ENCODE data around the gene ALDH16A1.

ALDH16A1 gene

DNA sequence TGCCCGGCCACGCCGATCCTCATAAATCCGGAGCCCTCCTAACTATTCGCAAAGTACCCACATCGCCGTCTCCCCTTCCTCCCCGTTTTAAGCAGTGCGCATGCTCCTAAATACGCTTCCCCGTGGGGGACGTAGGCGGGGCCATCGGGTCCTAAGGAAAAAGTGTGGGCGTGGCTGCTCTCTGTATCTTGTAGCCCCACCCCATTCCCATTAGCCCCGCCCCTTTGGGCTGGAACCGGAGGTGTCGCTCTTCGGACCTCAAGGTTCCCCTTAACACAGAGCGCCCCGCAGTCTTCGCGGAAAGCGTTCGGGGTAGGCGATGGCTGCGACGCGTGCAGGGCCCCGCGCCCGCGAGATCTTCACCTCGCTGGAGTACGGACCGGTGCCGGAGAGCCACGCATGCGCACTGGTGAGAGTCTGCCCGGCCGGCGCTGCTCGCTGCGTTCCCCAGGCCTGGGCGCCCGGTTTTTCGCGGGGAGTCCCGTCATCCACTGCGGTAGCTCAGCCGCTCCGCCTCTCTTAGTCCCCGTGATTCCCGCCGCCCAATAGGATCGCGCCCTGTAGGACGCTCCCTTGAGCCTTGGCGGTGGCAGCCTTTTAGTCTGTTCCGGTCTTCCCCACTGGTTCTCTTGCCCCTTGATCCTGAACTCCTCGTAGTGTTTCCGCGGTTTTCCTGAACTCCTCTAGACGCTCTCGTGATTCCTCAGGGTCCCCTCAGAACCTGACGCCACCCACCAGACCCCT, at the start of gene ALDH16A1:
Gene ALDH16A1, plus strand, starts transcription at position 213 of the 744 bp plus-strand sequence. Its CDS starts 107 bp downstream, at position 320.
- peak; percentile 95 for DNase-seq (ENCODE audit: low spot score)
- TF ChIP-seq, protein P1, sequence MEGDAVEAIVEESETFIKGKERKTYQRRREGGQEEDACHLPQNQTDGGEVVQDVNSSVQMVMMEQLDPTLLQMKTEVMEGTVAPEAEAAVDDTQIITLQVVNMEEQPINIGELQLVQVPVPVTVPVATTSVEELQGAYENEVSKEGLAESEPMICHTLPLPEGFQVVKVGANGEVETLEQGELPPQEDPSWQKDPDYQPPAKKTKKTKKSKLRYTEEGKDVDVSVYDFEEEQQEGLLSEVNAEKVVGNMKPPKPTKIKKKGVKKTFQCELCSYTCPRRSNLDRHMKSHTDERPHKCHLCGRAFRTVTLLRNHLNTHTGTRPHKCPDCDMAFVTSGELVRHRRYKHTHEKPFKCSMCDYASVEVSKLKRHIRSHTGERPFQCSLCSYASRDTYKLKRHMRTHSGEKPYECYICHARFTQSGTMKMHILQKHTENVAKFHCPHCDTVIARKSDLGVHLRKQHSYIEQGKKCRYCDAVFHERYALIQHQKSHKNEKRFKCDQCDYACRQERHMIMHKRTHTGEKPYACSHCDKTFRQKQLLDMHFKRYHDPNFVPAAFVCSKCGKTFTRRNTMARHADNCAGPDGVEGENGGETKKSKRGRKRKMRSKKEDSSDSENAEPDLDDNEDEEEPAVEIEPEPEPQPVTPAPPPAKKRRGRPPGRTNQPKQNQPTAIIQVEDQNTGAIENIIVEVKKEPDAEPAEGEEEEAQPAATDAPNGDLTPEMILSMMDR (IDR thresholded peaks at IDR 0.05; ENCODE audit: extremely low read depth, missing control alignments), result no peak

DNA sequence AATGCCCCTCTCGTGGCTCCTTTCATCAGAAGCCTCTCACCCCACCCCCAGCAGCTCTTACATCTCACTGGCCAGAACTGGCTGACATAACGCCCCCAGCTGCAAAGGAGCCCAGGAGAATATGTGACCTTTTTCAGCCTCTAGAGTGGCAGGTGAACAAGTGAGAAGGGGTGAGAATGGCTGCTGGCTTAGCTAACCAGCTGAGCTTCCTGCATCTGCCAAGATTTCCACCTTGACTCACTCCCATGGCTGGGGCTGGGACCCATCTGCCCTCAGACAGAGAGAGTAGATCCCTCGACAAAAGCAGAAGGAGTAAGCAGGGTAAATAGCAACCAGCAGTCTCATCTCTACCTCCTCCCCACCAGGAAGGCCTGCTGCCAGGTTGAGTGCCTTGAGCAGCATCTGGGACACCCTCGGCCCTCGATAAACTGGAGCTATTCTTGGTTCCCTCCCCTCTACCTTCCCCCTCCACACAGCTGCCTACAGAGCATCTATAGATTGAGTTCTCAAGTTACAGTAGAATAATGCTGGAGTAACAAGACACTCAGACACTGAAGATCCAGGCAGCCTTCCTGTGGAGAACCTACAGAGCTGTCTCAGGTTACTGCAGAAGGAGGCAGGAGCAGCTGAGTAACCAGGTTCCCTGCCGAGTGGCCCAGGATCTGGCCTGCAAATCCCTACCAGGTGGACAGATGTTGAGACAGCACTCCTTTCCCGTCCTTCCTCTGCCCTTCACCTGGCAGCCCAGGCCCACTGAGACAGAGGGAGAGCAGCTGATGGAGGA, 49.4 kb upstream of the ALDH16A1 start:
- DNase-seq (ENCODE audit: low spot score), result no peak

DNA sequence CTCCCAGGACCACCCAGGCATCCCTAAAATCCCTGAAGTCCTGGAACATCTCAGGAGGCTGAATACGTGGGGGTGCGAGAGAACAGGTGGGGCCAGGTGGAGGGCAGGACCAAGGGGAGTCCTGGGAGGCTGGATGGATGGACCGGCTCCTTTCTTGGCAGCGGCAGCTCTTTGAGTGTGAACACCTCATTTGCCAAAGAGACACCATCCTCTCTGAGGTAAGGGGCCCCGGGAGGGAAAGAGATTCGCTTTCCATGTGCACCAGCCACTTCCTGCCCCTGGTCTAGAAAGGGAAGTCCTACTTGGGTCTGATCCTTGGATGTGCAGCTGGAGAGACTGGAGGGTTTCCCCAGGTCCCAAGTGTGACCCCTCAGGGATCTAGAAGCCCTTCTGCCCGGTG, 45.9 kb upstream of the ALDH16A1 start:
- no peak for DNase-seq (ENCODE audit: low spot score)
- TF ChIP-seq, protein P1 (IDR thresholded peaks at IDR 0.05; ENCODE audit: extremely low read depth, missing control alignments), result no peak

More for the DNA sequence above, 49.4 kb upstream of the ALDH16A1 start:
- TF ChIP-seq, protein P1 (IDR thresholded peaks at IDR 0.05; ENCODE audit: extremely low read depth, missing control alignments), result no peak

DNA sequence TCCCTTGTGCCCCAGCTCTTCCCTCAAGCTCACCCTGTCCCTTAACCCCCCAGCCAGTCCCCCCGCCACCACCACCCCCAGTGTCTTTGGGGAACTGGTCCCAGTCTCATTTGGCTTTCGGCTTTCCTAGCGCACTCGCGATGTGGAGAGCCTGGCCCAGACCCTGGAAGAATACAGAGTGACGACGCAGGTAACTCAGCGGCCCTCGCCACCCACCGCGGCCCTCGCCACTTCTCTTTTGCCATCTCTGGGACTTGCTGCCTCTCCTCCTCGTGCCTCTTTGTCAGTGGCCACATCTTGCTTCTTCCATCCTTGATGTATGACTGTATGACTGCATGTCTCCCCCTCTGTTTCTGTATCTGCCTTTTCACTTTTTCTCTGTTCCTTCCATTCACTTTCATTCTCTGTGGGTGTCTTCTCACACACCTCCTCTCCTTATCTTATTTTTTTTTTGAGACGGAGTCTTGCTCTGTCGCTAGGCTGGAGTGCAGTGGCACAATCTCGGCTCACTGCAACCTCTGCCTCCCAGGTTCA, 45.5 kb upstream of the ALDH16A1 start:
- no peak for DNase-seq (ENCODE audit: low spot score)
- TF ChIP-seq, protein P1 (IDR thresholded peaks at IDR 0.05; ENCODE audit: extremely low read depth, missing control alignments), result no peak

DNA sequence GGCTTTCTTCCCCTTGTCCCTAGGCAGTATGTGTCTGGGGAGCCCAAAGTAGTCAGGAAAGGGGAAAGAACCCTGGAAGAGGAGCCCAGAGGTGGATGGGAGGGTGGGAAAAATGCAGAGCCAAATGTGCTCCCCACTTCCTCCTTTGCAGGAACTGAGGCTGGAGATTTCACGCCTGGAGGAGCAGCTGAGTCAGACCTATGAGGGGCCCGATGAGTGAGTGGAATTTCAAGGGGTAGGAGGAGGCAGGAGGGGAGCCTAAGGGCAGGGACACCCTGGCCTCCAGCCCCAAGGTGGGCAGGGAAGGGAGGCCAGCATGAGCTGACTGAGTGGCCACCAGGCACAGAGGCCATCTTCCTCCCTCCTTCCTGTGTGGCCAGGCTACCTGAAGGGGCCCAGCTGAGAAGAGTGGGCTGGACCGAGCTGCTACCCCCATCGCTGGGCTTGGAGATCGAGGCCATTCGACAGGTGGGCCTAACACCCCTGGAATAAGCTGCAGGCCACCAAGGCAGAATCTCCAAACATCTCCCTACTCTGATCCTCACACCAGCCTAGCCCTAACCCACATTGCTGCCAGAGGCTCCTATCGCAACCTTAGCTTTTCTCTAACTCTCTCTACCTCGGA, 44.1 kb upstream of the ALDH16A1 start:
- TF ChIP-seq, protein P1 (IDR thresholded peaks at IDR 0.05; ENCODE audit: extremely low read depth, missing control alignments), result no peak
- peak; percentile 33 for DNase-seq (ENCODE audit: low spot score)

DNA sequence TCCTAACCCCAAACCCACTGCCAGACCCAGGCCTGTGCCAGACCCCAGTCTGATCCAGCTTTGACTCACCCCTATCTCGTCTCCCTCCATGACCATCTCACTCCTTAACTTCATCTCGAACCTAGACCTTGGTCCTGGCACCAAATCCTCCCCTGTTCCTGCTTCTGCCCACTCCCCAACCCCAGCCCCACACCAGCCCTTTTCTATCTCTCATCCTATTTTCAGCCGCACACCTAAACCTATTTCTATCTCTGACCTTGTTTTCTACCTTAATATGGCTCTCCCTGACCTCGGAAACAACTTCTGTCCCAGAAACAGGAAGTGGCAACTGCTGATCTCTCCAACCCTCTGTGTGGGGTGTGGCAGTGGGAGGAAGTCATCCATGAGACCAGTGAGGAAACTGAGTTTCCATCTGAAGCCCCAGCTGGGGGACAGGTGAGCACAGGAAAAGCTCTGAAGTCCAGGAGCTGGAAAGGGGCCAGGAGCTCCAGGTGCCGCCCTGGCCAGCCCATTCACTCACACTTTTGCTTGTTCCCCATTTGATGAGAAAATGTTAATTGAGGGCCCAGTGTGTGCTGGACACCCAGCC, 43.5 kb upstream of the ALDH16A1 start:
- peak; percentile 56 for DNase-seq (ENCODE audit: low spot score)
- TF ChIP-seq, protein P1 (IDR thresholded peaks at IDR 0.05; ENCODE audit: extremely low read depth, missing control alignments), result no peak
